Peyer's patch (tissue), 4 donors: ENCODE measurements around the gene C16orf89. TPM values are rescaled to one million over a fixed set of nuclear protein-coding genes. Genes with fewer than 3 reads are reported as not detected.
"Not testable (repeated sequence)": the region's sequence is repeated elsewhere in the genome, so short reads cannot be mapped to it uniquely, and the experiment has no call there.

Source experiments
- DNase-seq, 3 donors: peaks; one replicate each; pipeline ENCODE4 v3.0.0-alpha.2; 2017 to 2019
- H3K27ac ChIP-seq, 4 donors: fragments of 200-600 bp; sonication (generic); one replicate each; pipeline ENCODE4 v1.5.1; 2016 to 2019
- H3K27me3 ChIP-seq, 2 donors: fragments of 200-600 bp; sonication (generic); one replicate each; pipeline ENCODE4 v1.5.1; 2019
- H3K36me3 ChIP-seq, 3 donors: fragments of 200-600 bp; sonication (generic); one replicate each; pipeline ENCODE4 v1.5.1; 2016 to 2019
- H3K4me1 ChIP-seq, 4 donors: fragments of 200-600 bp; sonication (generic); one replicate each; pipeline ENCODE4 v1.5.1; 2016 to 2019
- H3K4me3 ChIP-seq, 4 donors: fragments of 200-600 bp; sonication (generic); 1 replicate in 3 of 4; 2 replicates in 1 of 4; pipeline ENCODE4 v1.5.1; 2016 to 2019; ENCODE audit warnings: mild to moderate bottlenecking in 1 of 4
- H3K9me3 ChIP-seq, 4 donors: fragments of 200-600 bp; sonication (generic); one replicate each; pipeline ENCODE4 v1.5.1; 2016 to 2019; ENCODE audit warnings: mild to moderate bottlenecking in 1 of 4
- CTCF ChIP-seq, 6 experiments: fragments of 450-650 bp in 4 of 6; fragments of 200-600 bp in 2 of 6; sonication (generic) in 1 of 6; IDR thresholded peaks; one replicate each; pipeline ENCODE4 v1.5.1; 2017 to 2019; ENCODE audit warnings: antibody characterized with exemption in 6 of 6, mild to moderate bottlenecking in 3 of 6, moderate library complexity in 1 of 6
- POLR2A ChIP-seq, 2 donors: fragments of 450-650 bp; IDR thresholded peaks; one replicate each; pipeline ENCODE4 v1.5.1; 2017; ENCODE audit warnings: antibody characterized with exemption in 2 of 2, mild to moderate bottlenecking in 2 of 2, moderate library complexity in 2 of 2
- total RNA-seq, 4 donors: library from RNA; depleted of rRNA; stranded (reverse); fragments of >200 nt; gene quantifications; one replicate each; pipeline ENCODE4 v1.1.0, GENCODE V29; 2016

Gene C16orf89
- total RNA-seq, 4 donors from 2014 or later, result 0.80 to 1.4 TPM; not detected in 2

- peak; percentile 47 to 73 (median 65) for DNase-seq
- H3K9me3 ChIP-seq, H3K4me3 ChIP-seq, H3K27ac ChIP-seq, H3K4me1 ChIP-seq, H3K27me3 ChIP-seq: not testable (repeated sequence)
- peak; percentile 42 to 68 (median 56) for TF ChIP-seq CTCF (IDR thresholded peaks at IDR 0.05)
- H3K36me3 ChIP-seq, result peaks cover 0 to 19% (median 0%) of the 10 kb centered on the region in 3 donors
Observed at GRCh38 chr16:5084802-5085201, 19.0 kb upstream of the C16orf89 start.

GRCh38 chr16:5084099-5084731, 18.5 kb upstream of the C16orf89 start:
- DNase-seq, H3K27ac ChIP-seq, H3K9me3 ChIP-seq, H3K4me3 ChIP-seq, H3K27me3 ChIP-seq, H3K4me1 ChIP-seq: not testable (repeated sequence)
- peaks cover 0 to 24% (median 0%) of the 10 kb centered on the region in 3 donors for H3K36me3 ChIP-seq

GRCh38 chr16:5083646-5084045, 17.9 kb upstream of the C16orf89 start:
- not testable (repeated sequence) for H3K27ac ChIP-seq, H3K4me3 ChIP-seq, DNase-seq, H3K27me3 ChIP-seq, H3K9me3 ChIP-seq, H3K4me1 ChIP-seq
- H3K36me3 ChIP-seq, result peaks cover 0 to 30% (median 0%) of the 10 kb centered on the region in 3 donors

- not testable (repeated sequence) for H3K27me3 ChIP-seq, H3K9me3 ChIP-seq, DNase-seq, H3K4me1 ChIP-seq, H3K4me3 ChIP-seq
- H3K36me3 ChIP-seq, result peaks cover 0 to 51% (median 0%) of the 10 kb centered on the region in 3 donors
- peak overlapping the region in 1 of 4 donors; percentile 39 for H3K27ac ChIP-seq
Observed at GRCh38 chr16:5080996-5081395, 15.2 kb upstream of the C16orf89 start.

- H3K36me3 ChIP-seq, result peaks cover 0 to 57% (median 0%) of the 10 kb centered on the region in 3 donors
Observed at GRCh38 chr16:5080461-5080860, 14.7 kb upstream of the C16orf89 start.

GRCh38 chr16:5078626-5079025, 12.9 kb upstream of the C16orf89 start:
- Histone ChIP-seq H3K27ac (no peak overlapping the region), H3K36me3 (peaks cover 0 to 65% (median 0%) of the 10 kb centered on the region in 3 donors), H3K27me3 (no peaks in the 10 kb centered on the region), H3K9me3 (no peaks in the 10 kb centered on the region), H3K4me3 (no peak overlapping the region), H3K4me1 (no peaks in the 10 kb centered on the region)
- DNase-seq, result no peak
- TF ChIP-seq CTCF (IDR thresholded peaks at IDR 0.05) (no peak), POLR2A (IDR thresholded peaks at IDR 0.05) (no peak)

More at GRCh38 chr16:5080461-5080860, 14.7 kb upstream of the C16orf89 start:
- H3K9me3 ChIP-seq, H3K27me3 ChIP-seq, H3K4me1 ChIP-seq, DNase-seq, H3K4me3 ChIP-seq: not testable (repeated sequence)
- peak overlapping the region in 1 of 4 donors; percentile 39 for H3K27ac ChIP-seq

- no peak for DNase-seq
- Histone ChIP-seq H3K4me3 (no peak overlapping the region), H3K36me3 (peaks cover 0 to 54% (median 0%) of the 10 kb centered on the region in 3 donors)
Observed at GRCh38 chr16:5077304-5077703, 11.5 kb upstream of the C16orf89 start.

More at GRCh38 chr16:5077304-5077703, 11.5 kb upstream of the C16orf89 start:
- Histone ChIP-seq H3K27me3 (no peaks in the 10 kb centered on the region), H3K9me3 (no peaks in the 10 kb centered on the region), H3K27ac (no peak overlapping the region), H3K4me1 (peaks cover 2 to 6% (median 4%) of the 10 kb centered on the region in 4 donors)
- TF ChIP-seq POLR2A (IDR thresholded peaks at IDR 0.05) (no peak), CTCF (IDR thresholded peaks at IDR 0.05) (no peak)
